NCI-H2107 treated with DMSO at 0.1 percent for 48 hours (cell line): ENCODE results near the gene CPNE7.
"Not testable (repeated sequence)": the region's sequence is repeated elsewhere in the genome, so short reads cannot be mapped to it uniquely, and the experiment has no call there.

Experiments used
- DNase-seq: peaks from one replicate; lab custom pipeline; 2025; ENCODE audit not compliant: unreplicated experiment; lab: John Stamatoyannopoulos, UW

Gene CPNE7

DNA sequence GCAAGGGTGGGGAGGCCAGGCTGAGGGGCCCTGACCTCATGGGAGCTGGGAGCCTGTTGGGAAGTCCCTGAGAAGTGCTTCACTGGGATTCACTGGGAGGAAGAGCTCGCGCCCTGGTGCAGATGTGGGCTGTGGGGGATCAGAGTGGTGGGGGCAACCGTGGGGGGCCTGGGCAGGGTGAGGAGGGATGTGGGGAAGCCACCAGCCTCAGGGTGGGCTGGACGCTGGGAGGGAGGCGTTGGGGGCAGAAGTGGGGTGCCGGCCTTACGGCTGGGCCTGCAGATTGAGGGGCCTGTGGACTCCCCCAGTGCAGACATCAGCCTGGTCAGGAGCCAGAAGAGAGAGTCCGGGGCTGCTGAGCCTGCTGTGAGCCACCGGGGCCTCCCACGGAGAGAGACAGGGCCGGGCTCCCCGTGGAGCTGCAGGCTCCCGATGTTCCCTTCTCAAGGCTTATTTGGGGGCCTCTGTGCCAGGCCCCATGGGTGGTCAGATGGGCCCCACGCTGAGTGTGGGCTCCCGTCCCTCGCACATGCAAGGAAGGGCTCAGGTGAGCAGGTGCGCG is 45.7 kb downstream of the CPNE7 start:
- DNase-seq, result no peak

DNA sequence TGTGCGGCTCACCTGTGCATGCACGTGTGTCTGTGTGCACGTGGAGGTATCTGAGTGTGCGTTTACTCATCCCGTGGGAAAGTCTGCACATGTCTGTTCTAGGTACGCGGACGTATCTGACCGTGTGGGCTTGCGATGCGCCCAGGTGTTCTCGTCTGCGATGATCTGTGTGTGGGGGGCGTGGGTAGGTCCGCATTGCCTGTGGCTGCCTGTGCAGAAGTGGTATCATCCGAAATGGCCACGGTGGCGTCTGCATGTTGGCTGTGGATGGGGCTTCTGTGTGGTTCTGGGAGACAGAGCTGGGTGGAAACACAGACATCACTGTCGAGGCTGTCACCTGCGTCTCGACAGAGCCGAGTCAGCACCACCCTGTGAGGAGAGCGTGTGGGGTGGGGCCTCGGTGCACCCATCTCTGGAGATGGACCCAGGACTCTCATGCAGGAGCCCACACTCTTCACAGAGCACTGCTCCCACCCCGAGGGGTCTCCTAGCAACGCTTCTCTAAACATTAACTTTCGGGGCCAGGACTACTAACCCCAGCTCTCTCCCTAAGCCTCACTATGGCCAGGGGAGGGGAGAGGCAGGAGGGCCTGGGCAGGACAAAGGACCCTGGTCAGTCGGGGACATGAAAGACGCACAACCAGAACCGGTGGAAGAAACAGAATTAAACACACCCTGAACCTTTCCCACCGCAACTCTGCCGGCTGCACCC is 46.3 kb downstream of the CPNE7 start:
- DNase-seq, result no peak

DNA sequence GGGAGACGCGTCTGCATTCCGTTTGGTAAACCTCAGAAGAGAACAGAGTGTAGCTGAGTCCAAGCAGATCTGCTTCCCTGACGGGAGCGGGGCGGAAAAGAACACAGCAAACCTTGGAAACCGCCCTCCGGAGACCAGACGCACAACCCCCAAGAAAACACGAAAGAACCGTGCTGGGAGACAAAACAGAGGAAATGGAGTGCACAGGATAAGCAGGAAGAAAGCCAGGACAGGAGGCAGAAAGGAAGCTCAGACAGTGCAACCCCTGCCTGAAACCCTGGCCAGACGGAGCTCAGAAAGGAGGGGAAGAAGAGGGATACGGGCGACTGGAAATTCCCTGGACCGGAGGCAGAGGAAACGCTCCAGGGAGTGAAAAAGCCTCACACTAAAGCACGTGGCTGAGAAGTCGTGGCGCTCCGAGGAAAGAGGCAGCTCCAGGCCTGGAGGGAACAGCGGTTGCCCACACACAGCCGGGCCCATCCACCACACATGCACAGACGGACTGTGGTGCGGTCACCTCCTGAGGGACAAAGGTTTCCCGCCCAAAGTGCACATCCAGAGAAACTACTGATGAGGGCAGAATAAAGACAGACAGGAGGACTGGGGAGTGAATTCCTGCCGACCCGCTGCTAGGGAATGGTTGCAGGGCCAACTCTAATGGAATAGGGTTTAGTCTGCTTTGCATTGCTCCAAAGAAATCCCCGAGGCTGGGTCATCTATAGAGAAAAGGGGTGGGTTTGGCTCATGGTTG is 48.1 kb downstream of the CPNE7 start:
- no peak for DNase-seq

DNA sequence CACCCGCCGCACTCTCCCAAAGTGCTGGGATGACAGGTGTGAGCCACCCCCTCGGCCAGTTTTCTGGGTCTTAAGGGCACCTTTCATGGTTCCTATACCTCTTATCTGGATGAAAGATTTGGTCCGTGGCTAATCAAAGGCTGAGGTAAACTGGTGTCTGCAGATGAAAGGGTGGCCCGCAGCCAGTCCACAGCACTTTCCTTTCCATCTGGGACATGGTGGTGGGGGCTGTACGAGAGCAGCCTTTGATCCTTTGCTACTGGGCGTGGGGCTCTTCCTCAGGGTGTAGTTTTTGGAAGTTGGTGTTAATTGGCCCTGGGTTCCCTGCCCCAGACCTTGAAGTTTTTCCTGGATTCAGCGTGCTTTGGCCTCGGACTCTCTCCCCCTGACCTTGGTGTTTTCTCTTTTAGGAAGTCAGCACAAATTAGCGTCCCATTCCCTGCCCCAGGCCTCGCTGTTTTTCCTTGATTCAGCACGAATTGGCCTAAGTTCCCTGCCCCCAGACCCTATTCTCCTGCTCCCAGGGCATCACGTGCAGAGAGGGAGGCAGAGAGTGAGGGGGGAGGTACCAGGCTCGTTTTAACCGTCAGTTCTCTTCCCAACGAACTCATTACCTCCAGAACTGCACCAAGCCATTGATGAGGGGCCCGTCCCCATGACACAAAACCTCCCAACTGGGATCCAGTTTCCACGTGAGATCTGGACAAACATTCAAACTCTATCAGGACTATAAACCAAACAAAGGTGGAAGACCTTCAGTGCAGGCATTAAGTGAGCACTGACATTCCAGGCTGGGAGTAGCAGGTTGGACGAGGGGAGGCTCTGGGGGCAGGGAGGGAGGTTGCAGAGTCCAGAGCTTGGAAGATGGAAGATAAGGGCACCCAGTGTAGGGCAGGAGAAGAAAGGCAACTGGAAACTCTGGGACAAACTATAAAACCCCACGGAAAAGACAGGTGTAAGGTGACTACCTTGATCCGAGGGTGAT is 49.5 kb downstream of the CPNE7 start:
- DNase-seq, result no peak

DNA sequence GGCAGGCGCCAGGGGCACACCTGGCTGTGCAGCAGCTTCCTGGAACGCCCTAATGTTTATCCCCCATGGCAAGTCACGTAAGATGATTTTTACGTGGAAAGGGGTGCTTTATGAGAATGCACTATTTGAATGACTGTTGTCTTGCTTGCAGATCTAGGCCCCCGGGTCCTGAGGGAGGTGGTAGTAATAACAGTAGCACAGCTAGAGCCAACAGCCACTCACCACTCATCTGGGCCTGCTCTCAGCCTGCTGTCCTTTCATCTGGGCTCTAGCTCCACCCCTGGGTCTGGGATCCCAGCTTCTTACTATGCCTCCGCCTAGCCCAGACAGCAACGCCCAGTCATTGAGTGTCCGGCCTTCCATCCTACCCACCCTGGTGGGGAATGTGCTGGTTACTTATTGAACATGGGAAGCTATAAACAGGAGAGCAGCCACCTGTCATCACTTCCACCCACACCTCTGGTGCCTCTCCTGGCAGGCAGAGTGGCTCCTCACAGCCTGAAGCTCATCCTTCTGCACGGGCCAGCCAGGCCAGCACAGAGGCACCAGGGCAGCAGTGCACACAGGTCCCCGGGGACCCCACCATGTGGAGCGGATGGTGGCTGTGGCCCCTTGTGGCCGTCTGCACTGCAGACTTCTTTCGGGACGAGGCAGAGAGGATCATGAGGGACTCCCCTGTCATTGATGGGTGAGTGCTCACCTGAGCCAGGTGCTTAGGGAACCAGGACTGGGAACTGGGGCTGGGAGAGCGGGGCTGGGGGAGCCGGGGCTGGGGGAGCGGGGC is 54.5 kb downstream of the CPNE7 start:
- no peak for DNase-seq

DNA sequence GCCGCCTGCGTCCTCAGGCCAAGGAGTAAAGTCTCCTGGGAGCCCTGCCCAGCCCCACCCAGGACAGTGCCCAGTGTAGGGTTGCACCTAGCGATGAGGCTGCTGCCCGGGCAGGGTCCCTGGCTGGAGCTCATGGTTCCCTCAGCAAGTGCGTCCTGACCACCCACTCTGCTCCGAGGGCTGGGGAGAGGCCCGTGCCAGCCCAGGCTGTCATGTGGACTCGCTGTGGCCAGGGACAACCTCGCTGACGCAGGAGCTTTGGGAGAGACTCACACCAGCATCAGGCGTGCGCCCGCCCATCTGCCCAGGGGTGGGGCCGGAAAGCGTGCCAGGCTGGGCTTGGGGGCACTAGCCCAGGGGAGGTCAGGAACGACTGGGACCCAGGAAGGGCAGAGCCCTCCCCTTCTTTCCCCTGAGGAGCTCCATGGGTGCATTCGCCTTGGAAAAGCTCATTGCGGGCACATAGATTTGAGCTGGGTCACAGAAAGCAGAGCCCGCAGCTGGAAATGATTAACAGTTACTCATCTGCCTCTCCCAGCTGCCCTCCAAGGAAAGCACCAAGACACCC is 57.6 kb downstream of the CPNE7 start:
- no peak for DNase-seq

DNA sequence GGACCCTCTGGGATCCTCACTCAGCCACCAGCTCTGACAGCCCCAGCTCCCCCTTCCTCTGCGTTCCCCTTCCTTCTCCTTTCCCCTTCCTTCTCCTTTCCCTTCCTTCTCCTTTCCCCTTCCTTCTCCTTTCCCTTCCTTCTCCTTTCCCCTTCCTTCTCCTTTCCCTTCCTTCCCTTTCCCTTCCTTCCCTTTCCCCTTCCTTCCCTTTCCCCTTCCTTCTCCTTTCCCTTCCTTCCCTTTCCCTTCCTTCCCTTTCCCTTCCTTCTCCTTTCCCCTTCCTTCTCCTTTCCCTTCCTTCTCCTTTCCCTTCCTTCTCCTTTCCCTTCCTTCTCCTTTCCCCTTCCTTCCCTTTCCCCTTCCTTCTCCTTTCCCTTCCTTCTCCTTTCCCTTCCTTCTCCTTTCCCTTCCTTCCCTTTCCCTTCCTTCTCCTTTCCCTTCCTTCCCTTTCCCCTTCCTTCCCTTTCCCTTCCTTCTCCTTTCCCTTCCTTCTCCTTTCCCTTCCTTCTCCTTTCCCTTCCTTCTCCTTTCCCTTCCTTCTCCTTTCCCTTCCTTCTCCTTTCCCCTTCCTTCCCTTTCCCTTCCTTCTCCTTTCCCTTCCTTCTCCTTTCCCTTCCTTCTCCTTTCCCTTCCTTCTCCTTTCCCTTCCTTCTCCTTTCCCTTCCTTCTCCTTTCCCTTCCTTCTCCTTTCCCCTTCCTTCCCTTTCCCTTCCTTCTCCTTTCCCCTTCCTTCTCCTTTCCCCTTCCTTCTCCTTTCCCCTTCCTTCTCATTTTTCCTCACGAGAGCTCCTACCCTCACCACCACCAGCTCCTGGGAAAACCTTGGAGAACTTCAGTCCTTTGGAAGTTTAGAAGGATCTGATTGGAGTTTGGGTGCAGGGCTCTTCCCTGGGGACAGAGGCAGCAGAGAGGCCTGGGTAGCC is 59.2 kb downstream of the CPNE7 start:
- DNase-seq, result not testable (repeated sequence)

DNA sequence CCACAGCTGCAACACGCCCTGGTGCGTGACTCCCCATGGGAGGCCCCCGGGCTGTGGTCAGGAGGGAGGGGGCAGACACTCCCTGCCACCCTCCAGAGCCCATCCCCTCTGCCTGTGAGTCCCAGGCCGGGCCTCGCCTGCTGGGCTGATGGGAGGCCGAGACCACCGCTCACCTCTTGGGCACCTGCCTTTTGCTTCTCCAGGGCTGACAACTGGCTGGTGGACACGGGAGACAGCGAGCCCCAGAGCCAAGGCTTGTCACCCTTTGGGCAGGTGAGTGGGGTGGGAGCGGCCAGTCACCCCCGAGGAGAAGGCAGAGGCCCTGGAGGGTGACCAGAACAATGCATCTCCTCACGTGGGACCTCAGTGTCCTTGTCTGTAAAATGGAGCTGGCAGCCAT is 61.1 kb downstream of the CPNE7 start:
- DNase-seq, result no peak

DNA sequence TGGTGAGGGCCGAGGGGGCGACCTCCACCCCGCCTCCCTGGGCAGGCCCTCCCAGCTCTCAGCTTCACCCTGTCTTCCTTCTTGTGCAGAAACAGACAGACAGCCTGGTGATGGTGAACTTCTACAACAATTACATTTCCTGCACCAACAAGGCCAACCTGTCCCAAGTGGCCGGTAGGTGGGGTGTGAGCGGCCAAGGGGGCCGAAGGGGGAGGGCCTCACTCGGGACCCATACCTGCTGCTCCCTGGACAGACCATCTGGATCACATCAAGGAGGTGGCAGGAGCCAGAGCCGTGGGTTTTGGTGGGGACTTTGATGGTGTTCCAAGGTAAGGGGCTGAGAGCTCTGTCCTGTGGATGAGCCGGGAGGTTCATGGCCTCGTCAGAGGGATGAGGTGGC is 61.8 kb downstream of the CPNE7 start:
- no peak for DNase-seq

DNA sequence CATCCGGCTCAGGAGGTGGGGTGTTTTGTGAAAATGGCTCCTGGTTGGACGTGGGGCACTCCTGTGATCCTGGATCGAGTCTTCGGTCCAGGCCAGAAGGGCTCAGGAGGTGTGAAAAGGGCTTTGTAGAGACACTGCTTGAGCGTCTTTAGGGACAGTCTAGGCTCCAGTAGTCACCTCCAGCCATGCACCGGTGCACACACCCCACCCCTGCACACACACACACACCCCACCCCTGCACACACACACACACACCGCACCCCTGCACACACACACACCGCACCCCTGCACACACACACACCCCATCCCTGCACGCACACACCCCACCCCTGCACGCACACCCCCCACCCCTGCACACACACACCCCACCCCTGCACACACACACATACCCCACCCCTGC is 62.9 kb downstream of the CPNE7 start:
- DNase-seq, result no peak

DNA sequence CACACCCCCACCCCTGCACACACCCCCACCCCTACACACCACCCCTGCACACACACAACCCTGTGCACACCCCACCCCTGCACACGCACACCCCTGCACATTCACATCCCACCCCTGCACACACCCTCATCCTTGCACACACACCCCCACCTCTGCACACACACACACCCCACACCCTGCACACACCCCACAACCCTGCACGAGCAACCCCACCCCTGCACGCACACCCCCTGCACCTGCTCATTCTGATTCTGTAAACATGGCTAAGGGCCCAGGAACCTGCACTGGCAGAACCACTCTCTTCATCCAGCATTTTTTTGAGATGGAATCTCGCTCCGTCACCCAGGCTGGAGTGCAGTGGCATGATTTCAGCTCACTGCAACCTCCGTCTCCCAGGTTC is 63.8 kb downstream of the CPNE7 start:
- DNase-seq, result no peak

DNA sequence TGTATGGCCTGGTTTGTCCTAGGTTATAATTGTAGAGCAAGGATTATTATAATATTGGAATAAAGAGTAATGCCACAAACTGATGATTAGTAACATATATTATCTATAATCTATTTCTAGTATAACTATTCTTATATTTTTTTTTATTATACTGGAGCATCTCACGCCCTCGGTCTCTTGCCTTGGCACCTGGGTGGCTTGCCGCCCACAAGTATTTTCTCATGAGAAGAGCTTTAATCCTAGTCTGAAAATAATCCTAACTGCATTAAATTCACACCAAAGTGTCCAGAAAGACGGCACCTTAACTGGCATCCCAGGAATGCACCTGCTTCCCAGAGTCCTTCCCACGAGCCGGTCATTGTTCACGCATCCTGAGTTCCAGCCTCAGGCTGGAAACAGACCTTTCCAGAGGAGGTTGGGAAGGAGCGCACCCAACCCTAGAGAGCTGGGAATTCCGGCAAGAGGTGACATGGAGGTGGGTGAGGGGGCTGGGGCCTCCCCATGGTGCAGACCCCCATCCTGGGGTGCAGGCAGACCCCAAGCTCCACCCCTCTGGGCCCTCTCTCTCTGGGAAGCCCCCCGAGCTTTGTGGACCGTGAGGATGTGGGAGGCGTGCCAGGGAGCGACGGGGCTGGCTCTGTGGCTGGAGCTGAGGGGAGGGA is 66.0 kb downstream of the CPNE7 start:
- DNase-seq, result no peak

DNA sequence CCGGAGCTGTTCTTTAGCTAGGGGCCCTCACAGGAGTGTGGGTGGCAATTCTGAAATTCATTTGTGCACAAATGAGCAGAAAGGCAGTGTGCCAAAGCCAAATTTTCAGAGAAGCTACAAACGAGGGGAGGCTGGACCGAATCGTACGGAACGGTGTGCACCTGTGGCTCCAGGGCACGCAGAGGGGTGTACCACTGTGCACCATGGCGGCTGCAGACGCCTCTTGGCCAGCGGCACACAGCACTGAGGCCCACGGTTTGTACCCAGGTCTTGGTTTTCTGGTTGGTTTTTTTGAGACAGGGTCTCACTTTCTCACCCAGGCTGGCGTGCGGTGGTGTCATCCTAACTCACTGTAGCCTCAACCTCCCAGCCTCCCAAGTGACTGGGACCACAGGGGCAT is 67.0 kb downstream of the CPNE7 start:
- DNase-seq, result no peak

DNA sequence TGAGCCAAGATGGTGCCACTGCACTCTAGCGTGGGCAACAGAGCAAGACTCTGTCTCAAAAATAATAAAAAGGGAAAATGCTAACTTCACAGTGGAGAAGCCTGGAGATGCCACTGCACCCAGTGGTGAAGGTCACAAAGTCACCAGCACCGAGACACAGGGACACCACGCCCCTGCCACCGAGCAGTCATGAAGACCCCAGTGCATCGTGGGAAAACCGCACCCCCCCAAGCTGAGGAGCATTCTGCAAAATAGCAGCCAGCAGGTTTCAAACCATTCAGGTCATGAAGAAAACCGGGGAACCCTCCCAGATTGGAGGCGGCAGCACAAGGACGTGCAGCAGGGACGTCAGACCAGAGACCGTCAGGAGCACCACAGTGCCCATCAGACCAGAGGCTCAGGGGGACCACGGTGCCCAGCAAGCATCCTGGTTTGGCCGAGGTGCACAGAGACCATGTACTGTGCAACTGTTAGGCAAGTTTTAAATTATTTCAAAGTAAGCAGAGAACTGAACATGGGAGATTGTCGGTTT is 68.3 kb downstream of the CPNE7 start:
- no peak for DNase-seq

DNA sequence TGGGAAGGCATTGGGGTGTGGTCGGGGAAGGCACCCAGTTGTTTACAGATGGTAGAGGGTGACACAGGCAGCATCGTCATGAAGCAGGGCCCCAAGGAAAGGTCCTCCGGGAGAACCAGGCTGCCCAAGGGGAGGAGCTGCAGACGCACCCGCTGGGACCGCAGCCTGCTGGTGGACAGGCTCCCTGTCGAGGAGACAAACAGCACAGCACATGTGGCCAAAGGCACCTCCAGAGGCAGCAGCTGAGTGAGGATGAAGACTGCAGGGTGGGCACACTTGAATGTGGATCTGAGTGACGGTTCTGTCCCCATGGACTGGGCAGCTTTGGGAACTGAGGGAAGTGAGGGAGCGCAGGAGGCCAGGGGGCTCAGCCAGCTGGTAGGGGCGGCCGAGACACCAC is 69.6 kb downstream of the CPNE7 start:
- no peak for DNase-seq

DNA sequence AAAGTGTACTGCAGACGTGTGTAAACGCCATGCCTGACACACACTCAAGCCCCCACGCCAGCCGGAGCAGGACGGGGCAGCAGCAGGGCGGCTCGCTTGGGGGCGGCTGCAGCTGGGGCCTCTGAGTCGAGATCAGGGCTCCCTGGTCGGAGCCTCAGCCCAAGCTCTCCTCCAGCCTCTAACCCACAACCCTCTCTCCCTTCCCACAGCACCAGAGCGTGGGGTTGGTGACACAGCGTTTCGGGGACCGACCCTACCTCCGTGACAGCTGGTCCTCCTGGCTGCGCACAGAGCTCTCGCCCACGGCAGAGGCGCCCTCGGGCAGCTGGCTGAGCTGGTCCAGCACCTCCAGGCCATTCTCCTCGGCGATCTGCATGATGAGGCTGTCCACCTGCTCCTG is 70.7 kb downstream of the CPNE7 start:
- no peak for DNase-seq
